ENCODE measurements around the gene HHIPL1.

DNA sequence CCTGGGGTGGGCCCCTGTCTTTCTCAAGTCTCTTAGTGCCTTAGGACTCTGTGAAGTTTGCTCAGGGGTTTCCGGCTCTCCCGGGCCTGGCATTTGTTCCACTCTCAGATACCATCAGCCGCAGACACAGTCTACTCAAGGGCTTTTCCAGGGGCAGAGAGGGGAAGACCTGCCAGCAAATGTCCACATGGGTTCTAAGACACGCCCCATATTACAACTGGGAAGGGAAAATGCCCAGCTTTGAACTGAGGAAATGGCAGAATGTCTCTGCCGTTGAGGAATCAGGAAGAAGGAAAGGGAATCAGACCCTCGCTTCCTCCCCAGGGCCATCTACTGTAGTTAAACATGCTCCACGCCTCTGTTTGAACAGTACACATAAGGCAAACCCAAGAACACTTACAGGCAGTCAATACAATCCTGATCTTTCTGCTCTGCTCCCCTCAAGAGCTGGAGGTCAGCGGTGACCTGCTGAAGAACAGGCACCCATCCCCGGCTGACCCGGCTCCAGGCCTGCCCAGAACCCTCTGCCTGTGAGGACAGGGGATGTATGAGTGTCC, 48.8 kb upstream of the HHIPL1 start:
- TF ChIP-seq CTCF (conservative IDR thresholded peaks at IDR 0.05 in 1 of 2, IDR thresholded peaks at IDR 0.05 in 1 of 2; ENCODE audit: extremely low read depth in 1 of 2, insufficient read depth in 1 of 2, low read depth in 1 of 2, low read length in 2 of 2) (no peak), EZH2 (IDR thresholded peaks at IDR 0.05; ENCODE audit: borderline replicate concordance, low read length) (no peak)
